Astrocyte (in vitro differentiated cells and primary cell): Measurements from ENCODE around the gene METTL8.

ENCODE experiments used
- CTCF ChIP-seq: IDR thresholded peaks from 2 replicates; pipeline ENCODE4 v1.5.1; 2011; ENCODE audit warnings: low read depth, mild to moderate bottlenecking, inconsistent platforms, low read length, moderate library complexity; ENCODE audit not compliant: insufficient read depth
- EZH2 ChIP-seq: IDR thresholded peaks from 2 replicates; pipeline ENCODE4 v1.6.1; 2012; ENCODE audit warnings: mild to moderate bottlenecking, low read length, inconsistent platforms; ENCODE audit not compliant: insufficient read depth

- TF ChIP-seq CTCF (no peak), EZH2 (no peak)
These were observed 27.7 kb downstream of the METTL8 start for GRCh38 chr2:171406044-171406443.
